Skeletal muscle satellite cell (primary cell): ENCODE measurements around the gene MYCL.
"Not testable (repeated sequence)": the region's sequence is repeated elsewhere in the genome, so short reads cannot be mapped to it uniquely, and the experiment has no call there.

Experiments used
- H3K27me3 ChIP-seq: 2 replicates; pipeline ENCODE4 v1.7.0; 2013; ENCODE audit warnings: low read length; ENCODE audit not compliant: control insufficient read depth, insufficient read depth
- H3K36me3 ChIP-seq: 2 replicates; pipeline ENCODE4 v1.7.0; 2013; ENCODE audit warnings: mild to moderate bottlenecking, control low read depth, low read length; ENCODE audit not compliant: insufficient read depth
- H3K4me1 ChIP-seq: 2 replicates; pipeline ENCODE4 v1.7.0; 2013; ENCODE audit warnings: low read length; ENCODE audit not compliant: control insufficient read depth, insufficient read depth
- H3K4me2 ChIP-seq: 2 replicates; pipeline ENCODE4 v1.7.0; 2013; ENCODE audit warnings: mild to moderate bottlenecking, low read length
- H3K4me3 ChIP-seq: 2 replicates; pipeline ENCODE4 v1.7.0; 2013; ENCODE audit warnings: low read length
- H3K9ac ChIP-seq: 2 replicates; pipeline ENCODE4 v1.7.0; 2013; ENCODE audit warnings: mild to moderate bottlenecking, low read depth, low read length, moderate library complexity
- H3K9me3 ChIP-seq: replicated peaks from 2 replicates; pipeline ENCODE4 v1.7.0; 2013; ENCODE audit warnings: mild to moderate bottlenecking, control low read depth, low read length

The MYCL gene

GRCh38 chr1:39933956-39934941 lies 32.5 kb upstream of the MYCL start:
- Histone ChIP-seq H3K4me1 (peaks cover 14% of the 10 kb centered on the region), H3K9ac (no peak overlapping the region), H3K36me3 (no peaks in the 10 kb centered on the region), H3K27me3 (peaks cover 19% of the 10 kb centered on the region), H3K4me3 (no peak overlapping the region), H3K9me3 (no peaks in the 10 kb centered on the region), H3K4me2 (peak overlapping the region; percentile 60)

DNA sequence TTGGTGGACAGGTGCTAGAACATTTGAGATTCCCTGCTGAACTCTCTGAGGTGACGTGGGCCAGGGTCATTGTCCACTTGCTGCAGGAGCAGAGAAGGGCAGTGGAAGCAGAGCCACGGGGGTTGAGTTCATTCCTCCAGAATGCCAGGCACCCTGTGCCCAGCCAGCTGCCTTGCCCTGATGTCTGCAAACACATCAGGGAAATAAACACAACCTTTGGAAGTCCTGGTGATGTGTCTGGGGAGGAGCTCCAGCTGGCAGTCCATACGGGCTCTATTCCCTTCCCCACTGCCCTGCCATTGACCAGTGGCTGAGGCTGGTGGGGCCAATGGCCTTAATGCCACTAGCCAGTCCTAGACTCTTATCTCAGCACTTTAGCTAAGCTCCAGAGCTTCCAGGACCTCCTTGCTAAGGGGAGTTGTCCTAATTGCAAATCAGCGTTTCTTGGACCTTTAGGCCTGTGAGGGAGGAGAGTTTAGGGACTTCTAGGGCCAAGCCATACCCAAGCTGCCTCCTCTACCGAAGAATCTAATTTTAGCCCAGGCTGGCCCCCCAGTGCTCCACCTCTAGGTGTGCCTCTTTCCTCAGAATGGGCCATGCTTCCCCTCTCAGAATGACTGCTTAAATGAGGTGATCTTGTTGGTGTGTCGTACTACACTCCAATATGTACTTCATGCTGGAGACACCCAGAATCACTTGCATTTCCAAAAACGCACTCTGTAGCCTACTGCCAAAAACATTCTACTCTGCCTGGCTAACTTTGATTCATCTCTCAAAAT lies 27.3 kb upstream of the MYCL start:
- Histone ChIP-seq H3K36me3 (no peaks in the 10 kb centered on the region), H3K4me3 (no peak overlapping the region), H3K4me1 (peaks cover 5% of the 10 kb centered on the region), H3K4me2 (no peak overlapping the region), H3K9ac (no peak overlapping the region), H3K27me3 (peaks cover 14% of the 10 kb centered on the region), H3K9me3 (no peaks in the 10 kb centered on the region)

GRCh38 chr1:39927538-39927937 lies 25.8 kb upstream of the MYCL start:
- H3K4me2 ChIP-seq = no peak overlapping the region
- H3K36me3 ChIP-seq = no peaks in the 10 kb centered on the region
- H3K9ac ChIP-seq = no peak overlapping the region
- H3K27me3 ChIP-seq = peaks cover 16% of the 10 kb centered on the region
- H3K9me3 ChIP-seq = no peaks in the 10 kb centered on the region
- H3K4me3 ChIP-seq = no peak overlapping the region
- H3K4me1 ChIP-seq = no peaks in the 10 kb centered on the region

DNA sequence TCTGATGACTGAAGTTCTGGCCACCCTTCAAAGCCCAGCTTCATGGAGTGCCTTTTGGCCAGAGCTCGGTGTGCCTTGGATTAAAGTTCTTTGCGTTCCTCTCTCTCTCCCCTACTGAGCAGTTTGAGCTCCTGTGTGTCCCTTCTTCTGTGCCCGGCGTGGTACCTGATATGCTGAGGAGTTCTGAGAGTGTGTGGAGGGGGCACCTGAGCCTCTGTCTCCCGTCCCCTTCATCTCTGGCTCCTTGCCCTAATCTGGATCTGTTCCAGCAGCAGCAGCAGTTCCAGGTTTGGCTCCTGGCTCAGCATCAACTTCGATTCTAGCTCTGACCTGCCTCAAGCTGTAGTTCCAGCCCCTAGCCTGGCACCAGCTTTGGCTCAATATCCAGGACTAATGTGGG lies 25.1 kb upstream of the MYCL start:
- Histone ChIP-seq H3K9ac (no peak overlapping the region), H3K36me3 (no peaks in the 10 kb centered on the region), H3K4me3 (no peak overlapping the region), H3K27me3 (peaks cover 23% of the 10 kb centered on the region), H3K9me3 (no peaks in the 10 kb centered on the region), H3K4me1 (no peaks in the 10 kb centered on the region), H3K4me2 (no peak overlapping the region)

- no peak overlapping the region for H3K9ac ChIP-seq
- H3K4me3 ChIP-seq = no peak overlapping the region
- no peaks in the 10 kb centered on the region for H3K4me1 ChIP-seq
- peaks cover 26% of the 10 kb centered on the region for H3K27me3 ChIP-seq
- H3K9me3 ChIP-seq = no peaks in the 10 kb centered on the region
- H3K36me3 ChIP-seq = no peaks in the 10 kb centered on the region
- no peak overlapping the region for H3K4me2 ChIP-seq
Observed at GRCh38 chr1:39926343-39926793, 24.7 kb upstream of the MYCL start.

GRCh38 chr1:39925721-39926342 lies 24.1 kb upstream of the MYCL start:
- H3K9me3 ChIP-seq = no peaks in the 10 kb centered on the region
- H3K4me3 ChIP-seq = no peak overlapping the region
- peaks cover 26% of the 10 kb centered on the region for H3K27me3 ChIP-seq
- H3K4me2 ChIP-seq = no peak overlapping the region
- H3K9ac ChIP-seq = no peak overlapping the region
- H3K36me3 ChIP-seq = no peaks in the 10 kb centered on the region
- no peaks in the 10 kb centered on the region for H3K4me1 ChIP-seq

- Histone ChIP-seq H3K36me3 (no peaks in the 10 kb centered on the region), H3K27me3 (peaks cover 18% of the 10 kb centered on the region), H3K9me3 (no peaks in the 10 kb centered on the region), H3K9ac (no peak overlapping the region), H3K4me3 (no peak overlapping the region), H3K4me2 (no peak overlapping the region), H3K4me1 (no peaks in the 10 kb centered on the region)
Observed at GRCh38 chr1:39922251-39922688, 20.6 kb upstream of the MYCL start.

DNA sequence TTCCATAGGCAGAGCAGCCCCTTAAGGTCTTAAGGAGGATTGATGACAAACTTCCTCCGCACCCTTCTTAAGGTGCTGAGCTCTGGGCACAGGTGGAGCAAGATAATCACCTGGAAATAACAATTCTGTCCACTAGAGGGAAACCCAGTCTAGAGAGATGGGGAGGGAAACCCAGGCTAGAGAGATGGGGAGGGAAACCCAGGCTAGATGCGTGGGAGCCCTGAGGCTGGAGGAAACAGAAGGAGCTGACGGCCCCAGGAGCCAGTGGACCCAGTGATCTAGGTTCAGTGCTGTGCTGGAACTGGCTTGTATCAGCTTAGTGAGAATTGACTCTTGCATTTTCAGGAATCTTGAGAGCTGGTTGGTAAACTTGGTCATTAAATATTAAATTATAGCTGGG lies 17.8 kb upstream of the MYCL start:
- no peaks in the 10 kb centered on the region for H3K9me3 ChIP-seq
- H3K27me3 ChIP-seq = peaks cover 21% of the 10 kb centered on the region
- H3K36me3 ChIP-seq = no peaks in the 10 kb centered on the region
- H3K4me3 ChIP-seq = no peak overlapping the region
- H3K9ac ChIP-seq = no peak overlapping the region
- H3K4me1 ChIP-seq = no peaks in the 10 kb centered on the region
- no peak overlapping the region for H3K4me2 ChIP-seq

DNA sequence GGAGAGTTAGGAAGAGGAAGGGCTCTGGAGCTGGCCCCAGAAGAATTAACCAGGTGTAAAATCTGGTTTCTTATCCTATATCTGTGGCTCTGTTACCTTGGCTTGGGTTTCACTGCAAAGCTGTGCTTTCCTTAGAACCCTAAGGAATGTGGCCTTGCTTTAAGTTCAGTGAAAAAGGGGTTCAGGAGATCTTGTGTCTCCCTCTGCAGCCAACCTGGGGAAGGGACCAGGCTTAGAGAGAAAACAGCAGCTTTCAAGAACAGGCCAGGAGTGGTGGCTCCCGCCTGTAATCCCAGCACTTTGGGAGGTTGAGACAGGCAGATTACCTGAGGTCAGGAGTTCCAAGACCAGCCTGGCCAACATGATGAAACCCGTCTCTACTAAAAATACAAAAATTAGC lies 16.1 kb upstream of the MYCL start:
- Histone ChIP-seq H3K9ac (no peak overlapping the region), H3K4me2 (no peak overlapping the region), H3K9me3 (no peaks in the 10 kb centered on the region), H3K27me3 (peaks cover 18% of the 10 kb centered on the region), H3K4me3 (no peak overlapping the region), H3K4me1 (no peaks in the 10 kb centered on the region), H3K36me3 (no peaks in the 10 kb centered on the region)

DNA sequence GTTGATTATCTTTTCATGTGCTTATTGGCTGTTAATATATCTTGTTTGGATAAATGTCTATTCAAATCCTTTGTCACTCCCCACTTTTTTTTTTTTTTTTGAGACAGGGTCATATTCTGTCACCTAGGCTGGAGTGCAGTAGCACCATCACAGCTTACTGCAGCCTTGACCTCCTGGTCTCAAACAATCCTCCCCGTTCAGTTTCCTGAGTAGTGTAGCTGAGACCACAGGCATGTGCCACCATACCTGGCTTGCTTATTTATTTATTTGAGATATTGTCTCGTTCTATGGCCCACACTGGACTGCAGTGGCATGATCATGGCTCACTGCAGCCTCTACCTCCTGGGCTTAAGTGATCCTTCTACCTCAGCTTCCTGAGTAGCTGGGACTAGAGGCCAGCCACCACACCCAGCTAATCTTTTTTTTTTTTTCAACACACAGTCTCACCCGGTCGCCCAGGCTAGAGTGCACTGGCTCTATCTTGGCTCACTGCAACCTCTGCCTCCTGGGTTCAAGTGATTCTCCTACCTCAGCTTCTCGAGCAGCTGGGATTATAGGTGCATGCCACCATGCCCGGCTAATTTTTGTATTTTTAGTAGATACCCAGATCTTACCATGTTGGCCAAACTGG lies 13.9 kb upstream of the MYCL start:
- Histone ChIP-seq H3K36me3 (no peaks in the 10 kb centered on the region), H3K4me3 (no peak overlapping the region), H3K4me2 (no peak overlapping the region), H3K4me1 (no peaks in the 10 kb centered on the region), H3K9me3 (no peaks in the 10 kb centered on the region), H3K9ac (no peak overlapping the region), H3K27me3 (peaks cover 14% of the 10 kb centered on the region)

DNA sequence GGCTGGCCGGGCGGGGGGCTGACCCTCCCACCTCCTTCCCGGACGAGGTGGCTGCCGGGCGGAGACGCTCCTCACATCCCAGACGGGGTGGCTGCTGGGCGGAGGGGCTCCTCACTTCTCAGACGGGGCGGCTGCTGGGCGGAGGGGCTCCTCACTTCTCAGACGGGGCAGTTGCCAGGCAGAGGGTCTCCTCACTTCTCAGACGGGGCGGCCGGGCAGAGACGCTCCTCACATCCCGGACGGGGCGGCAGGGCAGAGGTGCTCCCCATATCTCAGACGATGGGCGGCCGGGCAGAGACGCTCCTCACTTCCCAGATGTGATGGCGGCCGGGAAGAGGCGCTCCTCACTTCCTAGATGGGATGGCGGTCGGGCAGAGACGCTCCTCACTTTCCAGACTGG lies 11.4 kb upstream of the MYCL start:
- peaks cover 10% of the 10 kb centered on the region for H3K27me3 ChIP-seq
- H3K4me2 ChIP-seq, H3K36me3 ChIP-seq, H3K9me3 ChIP-seq, H3K4me3 ChIP-seq, H3K4me1 ChIP-seq, H3K9ac ChIP-seq: not testable (repeated sequence)
